Ovary (tissue), 9 donors: ENCODE results near the gene SHISA8. TPM values are rescaled to one million over a fixed set of nuclear protein-coding genes. Genes with fewer than 3 reads are reported as not detected.

ENCODE experiments used
- DNase-seq, 5 donors: peaks; one replicate each; pipeline ENCODE4 v3.0.0-alpha.2; 2019 to 2020
- H3K27ac ChIP-seq, 2 donors: fragments of 200-600 bp; one replicate each; pipeline versions ENCODE4 v1.5.1 to v1.8.0; 2019 to 2022
- H3K27me3 ChIP-seq: fragments of 200-600 bp; one replicate; pipeline ENCODE4 v1.8.0; 2022
- H3K36me3 ChIP-seq: fragments of 200-600 bp; sonication (generic); one replicate; pipeline ENCODE4 v1.5.1; 2019
- H3K4me1 ChIP-seq: one replicate; pipeline ENCODE4 v1.8.1; 2013; ENCODE audit warnings: mild to moderate bottlenecking, moderate library complexity; ENCODE audit not compliant: insufficient read depth
- H3K4me3 ChIP-seq: fragments of 200-600 bp; sonication (generic); one replicate; pipeline ENCODE4 v1.5.1; 2017
- H3K9me3 ChIP-seq, 2 donors: fragments of 200-600 bp in 1 of 2; sonication (generic) in 1 of 2; one replicate each; pipeline versions ENCODE4 v1.5.1 to v1.8.1; 2013 to 2019; ENCODE audit warnings: mild to moderate bottlenecking in 1 of 2, moderate library complexity in 1 of 2
- EP300 ChIP-seq: sonication (generic); formaldehyde crosslinking; IDR thresholded peaks from one replicate; pipeline ENCODE4 v1.6.1; 2017; ENCODE audit warnings: antibody characterized with exemption
- POLR2A ChIP-seq: fragments of 450-650 bp; IDR thresholded peaks from one replicate; pipeline ENCODE4 v1.6.1; 2017; ENCODE audit warnings: antibody characterized with exemption, mild to moderate bottlenecking, moderate library complexity
- WGBS, 3 donors: extraction: QIAGEN DNeasy Blood & Tissue Kit in 1 of 3; methylation state at CpG; one replicate each; pipeline versions ENCODE4 v1.1.5 to v1.1.7; 2013 to 2017; 5-methylcytosine and 5-hydroxymethylcytosine counted together
- intact Hi-C, 4 donors: fragments of 100-400 bp; cut with DNase I; formaldehyde crosslinking; loops; one replicate each; pipeline versions ENCODE4 v1.11.0 to v1.15.1; 2022 to 2023
- polyA plus RNA-seq, 2 donors: library from polyadenylated mRNA; stranded (reverse); fragments of 200-250 nt in 1 of 2; fragments of 350-450 nt in 1 of 2; fragmentation: Illumina TruSeq in 1 of 2; extraction: RNeasy Lipid Tissue Mini Kit (QIAGEN cat#74804) in 1 of 2; gene quantifications; one replicate each; pipeline ENCODE4 v1.2.3, GENCODE V29; 2013 to 2014
- total RNA-seq, 7 donors: library from RNA; depleted of rRNA in 2 of 7; stranded (reverse); fragments of >200 nt in 2 of 7; fragmentation: NEBNext Ultra II Directional in 3 of 7; extraction: Animal tissue kit (Norgen Biotek cat#: 25700) in 3 of 7; gene quantifications; one replicate each; pipeline versions ENCODE4 v1.1.0 to v1.2.4, GENCODE V29; 2016 to 2023
- TF ChIP-seq, protein P1 (sequence below), 3 donors: fragments of 450-650 bp in 2 of 3; fragments of 200-600 bp in 1 of 3; IDR thresholded peaks; one replicate each; pipeline versions ENCODE4 v1.5.1 to v1.8.0; 2016 to 2022; ENCODE audit warnings: antibody characterized with exemption in 3 of 3, mild to moderate bottlenecking in 1 of 3
- donor health status: DM: no; HTN: no; CAD: no; lungs with moderate emphysema.
- donor health status: DM: no; HTN: no; CAD: no.
- donor health status: Bipolar disorder and iron deficiency.
- donor health status: DM: yes; HTN: yes; CAD: no.
- donor health status: DM: no; HTN: no; CAD: no.
- donor health status: DM: yes; HTN: yes; CAD: no.

Gene SHISA8
- total and polyA plus RNA-seq, 9 donors, result 0.46 TPM; not detected in 8

- Histone ChIP-seq H3K27me3 (no peaks in the 10 kb centered on the region), H3K4me1 (no peaks in the 10 kb centered on the region), H3K36me3 (no peaks in the 10 kb centered on the region), H3K4me3 (no peak overlapping the region), H3K27ac (no peak overlapping the region), H3K9me3 (no peaks in the 10 kb centered on the region)
- 77 to 78% (median 77%) methylated on average over 10 of the region's 10 CpGs for WGBS, 3 donors
- DNase-seq, result no peak
- intact Hi-C loops, result no loop called here
- no peak for TF ChIP-seq POLR2A
- no peak for TF ChIP-seq EP300
- TF ChIP-seq, protein P1, sequence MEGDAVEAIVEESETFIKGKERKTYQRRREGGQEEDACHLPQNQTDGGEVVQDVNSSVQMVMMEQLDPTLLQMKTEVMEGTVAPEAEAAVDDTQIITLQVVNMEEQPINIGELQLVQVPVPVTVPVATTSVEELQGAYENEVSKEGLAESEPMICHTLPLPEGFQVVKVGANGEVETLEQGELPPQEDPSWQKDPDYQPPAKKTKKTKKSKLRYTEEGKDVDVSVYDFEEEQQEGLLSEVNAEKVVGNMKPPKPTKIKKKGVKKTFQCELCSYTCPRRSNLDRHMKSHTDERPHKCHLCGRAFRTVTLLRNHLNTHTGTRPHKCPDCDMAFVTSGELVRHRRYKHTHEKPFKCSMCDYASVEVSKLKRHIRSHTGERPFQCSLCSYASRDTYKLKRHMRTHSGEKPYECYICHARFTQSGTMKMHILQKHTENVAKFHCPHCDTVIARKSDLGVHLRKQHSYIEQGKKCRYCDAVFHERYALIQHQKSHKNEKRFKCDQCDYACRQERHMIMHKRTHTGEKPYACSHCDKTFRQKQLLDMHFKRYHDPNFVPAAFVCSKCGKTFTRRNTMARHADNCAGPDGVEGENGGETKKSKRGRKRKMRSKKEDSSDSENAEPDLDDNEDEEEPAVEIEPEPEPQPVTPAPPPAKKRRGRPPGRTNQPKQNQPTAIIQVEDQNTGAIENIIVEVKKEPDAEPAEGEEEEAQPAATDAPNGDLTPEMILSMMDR (IDR thresholded peaks at IDR 0.05), result no peak
Observed at GRCh38 chr22:41931701-41932269, 16.9 kb upstream of the SHISA8 start.

- Histone ChIP-seq H3K4me1 (peaks cover 3% of the 10 kb centered on the region), H3K9me3 (no peaks in the 10 kb centered on the region), H3K27me3 (no peaks in the 10 kb centered on the region), H3K27ac (no peak overlapping the region), H3K36me3 (no peaks in the 10 kb centered on the region), H3K4me3 (no peak overlapping the region)
- no peak for TF ChIP-seq POLR2A
- TF ChIP-seq, protein P1 (IDR thresholded peaks at IDR 0.05), result no peak
- TF ChIP-seq EP300, result no peak
- WGBS, 3 donors, result 41 to 58% (median 48%) methylated on average over 8 of the region's 8 CpGs
- DNase-seq, result no peak
- intact Hi-C loops, result no loop called here
Observed at GRCh38 chr22:41929418-41929810, 14.5 kb upstream of the SHISA8 start.

- Histone ChIP-seq H3K27ac (no peak overlapping the region), H3K9me3 (no peaks in the 10 kb centered on the region), H3K4me1 (peaks cover 3% of the 10 kb centered on the region), H3K27me3 (no peaks in the 10 kb centered on the region), H3K36me3 (no peaks in the 10 kb centered on the region), H3K4me3 (no peak overlapping the region)
- TF ChIP-seq POLR2A (no peak), EP300 (no peak)
- TF ChIP-seq, protein P1 (IDR thresholded peaks at IDR 0.05), result no peak
- no peak for DNase-seq
- intact Hi-C loops, result no loop called here
- WGBS, 3 donors, result 56 to 70% (median 70%) methylated on average over 13 to 14 of the region's 14 CpGs
Observed at GRCh38 chr22:41928593-41929417, 13.9 kb upstream of the SHISA8 start.

DNA sequence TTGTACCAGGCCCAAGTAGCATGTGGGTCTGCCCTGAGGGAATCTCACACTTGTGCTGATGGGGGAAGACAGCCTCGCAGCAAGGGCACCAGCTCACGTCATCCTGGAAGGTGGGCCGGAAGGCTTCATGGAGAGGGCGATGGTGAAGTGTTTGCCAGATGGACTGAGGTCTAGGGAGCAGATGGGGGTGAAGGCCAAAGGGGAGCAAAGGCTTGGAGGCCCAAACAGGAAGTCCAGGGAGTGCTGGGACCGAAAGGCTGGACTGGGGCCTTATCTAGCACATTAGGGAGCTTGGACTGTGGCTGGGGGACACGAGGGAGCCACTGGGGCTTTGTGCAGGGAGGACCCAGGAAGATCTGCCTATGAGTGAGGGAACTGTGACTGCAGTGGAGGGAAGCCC lies 12.9 kb upstream of the SHISA8 start:
- intact Hi-C loops, result no loop called here
- TF ChIP-seq EP300 (no peak), POLR2A (no peak)
- TF ChIP-seq, protein P1 (IDR thresholded peaks at IDR 0.05), result no peak
- no peaks in the 10 kb centered on the region for H3K9me3 ChIP-seq

More for the DNA sequence above, 12.9 kb upstream of the SHISA8 start:
- H3K4me1 ChIP-seq, result peaks cover 3% of the 10 kb centered on the region
- no peak overlapping the region for H3K4me3 ChIP-seq
- no peak overlapping the region for H3K27ac ChIP-seq
- H3K36me3 ChIP-seq, result no peaks in the 10 kb centered on the region
- 65 to 77% (median 68%) methylated on average over 6 of the region's 6 CpGs for WGBS, 3 donors
- no peaks in the 10 kb centered on the region for H3K27me3 ChIP-seq
- DNase-seq, result no peak
